Measurements from ENCODE around the gene DCC. TPM values are rescaled to one million over a fixed set of nuclear protein-coding genes. Genes with fewer than 3 reads are reported as not detected.

DCC gene
- total and polyA plus RNA-seq, 3 donors from 2014 or later, result 7.9 to 42.1 (median 24.5) TPM

- Histone ChIP-seq H3K27ac (no peak overlapping the region), H3K27me3 (no peaks in the 10 kb centered on the region), H3K4me3 (no peak overlapping the region), H3K4me1 (no peaks in the 10 kb centered on the region), H3K36me3 (ENCODE audit: low read depth, missing control alignments) (no peaks in the 10 kb centered on the region), H3K9me3 (no peaks in the 10 kb centered on the region)
- TF ChIP-seq, protein P1, sequence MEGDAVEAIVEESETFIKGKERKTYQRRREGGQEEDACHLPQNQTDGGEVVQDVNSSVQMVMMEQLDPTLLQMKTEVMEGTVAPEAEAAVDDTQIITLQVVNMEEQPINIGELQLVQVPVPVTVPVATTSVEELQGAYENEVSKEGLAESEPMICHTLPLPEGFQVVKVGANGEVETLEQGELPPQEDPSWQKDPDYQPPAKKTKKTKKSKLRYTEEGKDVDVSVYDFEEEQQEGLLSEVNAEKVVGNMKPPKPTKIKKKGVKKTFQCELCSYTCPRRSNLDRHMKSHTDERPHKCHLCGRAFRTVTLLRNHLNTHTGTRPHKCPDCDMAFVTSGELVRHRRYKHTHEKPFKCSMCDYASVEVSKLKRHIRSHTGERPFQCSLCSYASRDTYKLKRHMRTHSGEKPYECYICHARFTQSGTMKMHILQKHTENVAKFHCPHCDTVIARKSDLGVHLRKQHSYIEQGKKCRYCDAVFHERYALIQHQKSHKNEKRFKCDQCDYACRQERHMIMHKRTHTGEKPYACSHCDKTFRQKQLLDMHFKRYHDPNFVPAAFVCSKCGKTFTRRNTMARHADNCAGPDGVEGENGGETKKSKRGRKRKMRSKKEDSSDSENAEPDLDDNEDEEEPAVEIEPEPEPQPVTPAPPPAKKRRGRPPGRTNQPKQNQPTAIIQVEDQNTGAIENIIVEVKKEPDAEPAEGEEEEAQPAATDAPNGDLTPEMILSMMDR (IDR thresholded peaks at IDR 0.05), result no peak
- no peak for TF ChIP-seq POLR2A (IDR thresholded peaks at IDR 0.05)
- intact Hi-C loops (cut with DNase I; ENCODE audit: low total_unique reads), result no loop called here
- 93 to 97% methylated on average over 2 of the region's 2 CpGs for WGBS, 2 donors
- DNase-seq, result no peak
Measured at GRCh38 chr18:52370841-52371240, 30.8 kb downstream of the DCC start.

DNA sequence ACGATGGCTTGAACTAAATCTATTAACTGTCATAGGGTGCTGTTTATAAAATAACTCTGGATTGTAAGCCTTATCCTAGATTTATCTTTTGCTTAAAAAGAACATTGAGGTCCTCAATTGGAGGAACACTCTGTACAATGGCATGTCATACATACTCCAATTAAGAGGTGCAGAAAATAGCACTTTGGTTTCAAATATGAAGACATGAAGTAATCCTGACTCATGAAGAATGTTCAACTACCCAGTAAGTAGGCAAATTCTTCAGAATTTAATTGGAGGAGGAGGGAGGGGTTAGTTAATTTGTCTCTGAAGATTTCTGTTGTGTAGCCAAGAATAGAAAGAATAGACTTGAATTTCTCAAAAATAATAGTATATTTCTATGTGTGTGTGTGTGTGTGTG lies 36.1 kb downstream of the DCC start:
- Histone ChIP-seq H3K27me3 (no peaks in the 10 kb centered on the region), H3K9me3 (no peaks in the 10 kb centered on the region), H3K4me1 (no peaks in the 10 kb centered on the region), H3K27ac (no peak overlapping the region), H3K4me3 (no peak overlapping the region), H3K36me3 (ENCODE audit: low read depth, missing control alignments) (no peaks in the 10 kb centered on the region)
- TF ChIP-seq POLR2A (IDR thresholded peaks at IDR 0.05), result no peak
- TF ChIP-seq, protein P1 (IDR thresholded peaks at IDR 0.05), result no peak
- intact Hi-C loops (cut with DNase I; ENCODE audit: low total_unique reads), result no loop called here
- no peak for DNase-seq
- 33 to 43% methylated on average over 1 of the region's 1 CpG for WGBS, 2 donors

DNA sequence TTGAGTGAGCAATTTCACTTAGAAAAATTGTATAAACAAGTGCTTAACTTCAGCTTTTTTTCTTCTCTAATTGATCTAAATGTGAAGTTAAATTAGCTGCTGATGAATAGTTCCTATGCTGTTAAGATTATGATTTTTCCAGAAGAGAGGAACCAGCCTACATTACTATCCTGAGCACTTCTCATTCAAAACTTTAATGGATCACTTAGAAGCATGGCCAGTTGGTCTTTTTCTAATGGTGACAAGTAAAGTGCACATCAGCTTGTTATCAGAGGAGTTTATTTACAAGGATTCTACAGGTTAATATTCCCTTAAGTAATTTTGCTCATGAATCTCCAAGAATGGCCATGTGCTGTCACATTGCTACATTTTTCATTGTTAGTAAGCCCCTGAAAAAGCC lies 37.1 kb downstream of the DCC start:
- Histone ChIP-seq H3K36me3 (ENCODE audit: low read depth, missing control alignments) (no peaks in the 10 kb centered on the region), H3K4me1 (no peaks in the 10 kb centered on the region), H3K4me3 (no peak overlapping the region), H3K27me3 (no peaks in the 10 kb centered on the region), H3K27ac (no peak overlapping the region), H3K9me3 (no peaks in the 10 kb centered on the region)
- TF ChIP-seq, protein P1 (IDR thresholded peaks at IDR 0.05), result no peak
- no peak for TF ChIP-seq POLR2A (IDR thresholded peaks at IDR 0.05)
- intact Hi-C loops (cut with DNase I; ENCODE audit: low total_unique reads), result no loop called here
- DNase-seq, result no peak

DNA sequence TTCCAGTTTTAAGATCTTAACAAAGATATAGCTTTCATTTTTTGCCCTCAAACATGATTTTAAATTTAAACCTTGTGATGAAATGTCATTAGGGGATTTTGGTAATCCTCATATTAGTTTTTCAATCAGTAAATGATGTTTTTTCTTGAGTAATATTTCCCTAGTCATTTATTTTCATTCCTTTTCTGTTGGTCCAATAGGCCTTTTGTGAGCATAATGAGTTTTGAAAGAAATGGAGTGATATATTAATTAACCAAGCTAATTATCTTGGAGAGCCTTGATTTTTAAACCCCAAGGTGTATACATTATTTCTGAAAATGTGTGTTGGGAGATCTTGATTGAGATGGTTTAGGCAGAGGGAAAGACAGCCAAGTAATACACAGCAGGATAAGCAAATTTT lies 46.3 kb downstream of the DCC start:
- Histone ChIP-seq H3K4me1 (no peaks in the 10 kb centered on the region), H3K36me3 (ENCODE audit: low read depth, missing control alignments) (no peaks in the 10 kb centered on the region), H3K4me3 (no peak overlapping the region), H3K27me3 (no peaks in the 10 kb centered on the region), H3K9me3 (no peaks in the 10 kb centered on the region), H3K27ac (no peak overlapping the region)
- DNase-seq, result no peak
- intact Hi-C loops (cut with DNase I; ENCODE audit: low total_unique reads), result no loop called here
- TF ChIP-seq POLR2A (IDR thresholded peaks at IDR 0.05), result no peak
- TF ChIP-seq, protein P1 (IDR thresholded peaks at IDR 0.05), result no peak

- TF ChIP-seq, protein P1 (IDR thresholded peaks at IDR 0.05), result no peak
- TF ChIP-seq POLR2A (IDR thresholded peaks at IDR 0.05), result no peak
- no peaks in the 10 kb centered on the region for H3K4me1 ChIP-seq
- no peak overlapping the region for H3K4me3 ChIP-seq
- intact Hi-C loops (cut with DNase I; ENCODE audit: low total_unique reads), result no loop called here
- DNase-seq, result no peak
- no peaks in the 10 kb centered on the region for H3K9me3 ChIP-seq
- no peaks in the 10 kb centered on the region for H3K27me3 ChIP-seq
- WGBS, 2 donors, result 74 to 84% methylated on average over 3 of the region's 3 CpGs
- no peak overlapping the region for H3K27ac ChIP-seq
- H3K36me3 ChIP-seq (ENCODE audit: low read depth, missing control alignments), result no peaks in the 10 kb centered on the region
Measured at GRCh38 chr18:52387175-52387574, 47.2 kb downstream of the DCC start.

All from testis (tissue), 3 donors.